GM04504 (cell line): Measurements from ENCODE around the gene MICAL3.
"Not testable (repeated sequence)": the region's sequence is repeated elsewhere in the genome, so short reads cannot be mapped to it uniquely, and the experiment has no call there.

Experiments
- DNase-seq: peaks from one replicate; pipeline ENCODE4 v3.0.0-alpha.2; 2012; ENCODE audit warnings: low read depth

MICAL3 gene

GRCh38 chr22:17999851-18000250, 24.5 kb downstream of the MICAL3 start:
- DNase-seq: no peak

GRCh38 chr22:17998913-17999312, 25.4 kb downstream of the MICAL3 start:
- no peak for DNase-seq

GRCh38 chr22:17997456-17997855, 26.9 kb downstream of the MICAL3 start:
- no peak for DNase-seq

GRCh38 chr22:17995256-17995655, 29.1 kb downstream of the MICAL3 start:
- DNase-seq: not testable (repeated sequence)

GRCh38 chr22:17994424-17995108, 29.8 kb downstream of the MICAL3 start:
- DNase-seq: no peak

GRCh38 chr22:17992976-17993375, 31.4 kb downstream of the MICAL3 start:
- DNase-seq: not testable (repeated sequence)

- DNase-seq: not testable (repeated sequence)
Measured at GRCh38 chr22:17991992-17992391, 32.4 kb downstream of the MICAL3 start.

GRCh38 chr22:17990942-17991341, 33.4 kb downstream of the MICAL3 start:
- DNase-seq: no peak

GRCh38 chr22:17990147-17990546, 34.2 kb downstream of the MICAL3 start:
- DNase-seq: no peak

GRCh38 chr22:17988800-17989513, 35.4 kb downstream of the MICAL3 start:
- DNase-seq: no peak

GRCh38 chr22:17985606-17986005, 38.8 kb downstream of the MICAL3 start:
- DNase-seq: no peak

- not testable (repeated sequence) for DNase-seq
Measured at GRCh38 chr22:17985071-17985470, 39.3 kb downstream of the MICAL3 start.

- DNase-seq: no peak
Measured at GRCh38 chr22:17984114-17984513, 40.2 kb downstream of the MICAL3 start.

GRCh38 chr22:17982572-17983141, 41.7 kb downstream of the MICAL3 start:
- DNase-seq: no peak

GRCh38 chr22:17981497-17981896, 42.9 kb downstream of the MICAL3 start:
- no peak for DNase-seq

GRCh38 chr22:17980638-17981051, 43.7 kb downstream of the MICAL3 start:
- no peak for DNase-seq

GRCh38 chr22:17980015-17980590, 44.3 kb downstream of the MICAL3 start:
- DNase-seq: no peak

GRCh38 chr22:17978027-17978426, 46.3 kb downstream of the MICAL3 start:
- DNase-seq: no peak

- no peak for DNase-seq
Measured at GRCh38 chr22:17977371-17977770, 47.0 kb downstream of the MICAL3 start.

- no peak for DNase-seq
Measured at GRCh38 chr22:17976121-17976520, 48.2 kb downstream of the MICAL3 start.

- no peak for DNase-seq
Measured at GRCh38 chr22:17974703-17975372, 49.5 kb downstream of the MICAL3 start.

- DNase-seq: no peak
Measured at GRCh38 chr22:17974087-17974486, 50.3 kb downstream of the MICAL3 start.
